ENCODE results near the gene TUBA3E.
"Not testable (repeated sequence)": the region's sequence is repeated elsewhere in the genome, so short reads cannot be mapped to it uniquely, and the experiment has no call there.

The TUBA3E gene

GRCh38 chr2:130198343-130198742, at the start of gene TUBA3E:
Gene TUBA3E (minus strand): TSS chr2:130198439. CDS start chr2:130198360, 79 bp downstream.
- no peak for DNase-seq

- no peak for DNase-seq
Observed at GRCh38 chr2:130246430-130246829, 48.2 kb upstream of the TUBA3E start.

GRCh38 chr2:130245976-130246375, 47.7 kb upstream of the TUBA3E start:
- no peak for DNase-seq

GRCh38 chr2:130243359-130243758, 45.1 kb upstream of the TUBA3E start:
- DNase-seq = no peak

GRCh38 chr2:130241041-130241707, 42.9 kb upstream of the TUBA3E start:
- no peak for DNase-seq

- DNase-seq = not testable (repeated sequence)
Observed at GRCh38 chr2:130239581-130239980, 41.3 kb upstream of the TUBA3E start.

GRCh38 chr2:130233066-130233465, 34.8 kb upstream of the TUBA3E start:
- DNase-seq = not testable (repeated sequence)

GRCh38 chr2:130231656-130232055, 33.4 kb upstream of the TUBA3E start:
- no peak for DNase-seq

GRCh38 chr2:130230907-130231306, 32.7 kb upstream of the TUBA3E start:
- not testable (repeated sequence) for DNase-seq

- not testable (repeated sequence) for DNase-seq
Observed at GRCh38 chr2:130230376-130230775, 32.1 kb upstream of the TUBA3E start.

GRCh38 chr2:130229161-130229510, 30.9 kb upstream of the TUBA3E start:
- peak; percentile 19 for DNase-seq

GRCh38 chr2:130228467-130229160, 30.4 kb upstream of the TUBA3E start:
- DNase-seq = not testable (repeated sequence)

- not testable (repeated sequence) for DNase-seq
Observed at GRCh38 chr2:130228005-130228404, 29.8 kb upstream of the TUBA3E start.

- not testable (repeated sequence) for DNase-seq
Observed at GRCh38 chr2:130222523-130222922, 24.3 kb upstream of the TUBA3E start.

- not testable (repeated sequence) for DNase-seq
Observed at GRCh38 chr2:130220505-130220904, 22.3 kb upstream of the TUBA3E start.

- DNase-seq = not testable (repeated sequence)
Observed at GRCh38 chr2:130219147-130219546, 20.9 kb upstream of the TUBA3E start.

- DNase-seq = not testable (repeated sequence)
Observed at GRCh38 chr2:130207051-130207450, 8.8 kb upstream of the TUBA3E start.

- not testable (repeated sequence) for DNase-seq
Observed at GRCh38 chr2:130203150-130203549, 4.9 kb upstream of the TUBA3E start.

GRCh38 chr2:130202518-130202917, 4.3 kb upstream of the TUBA3E start:
- peak; percentile 70 for DNase-seq

- not testable (repeated sequence) for DNase-seq
Observed at GRCh38 chr2:130196052-130196451, 2.2 kb downstream of the TUBA3E start.

GRCh38 chr2:130195089-130195635, 3.1 kb downstream of the TUBA3E start:
- DNase-seq = not testable (repeated sequence)

GRCh38 chr2:130193824-130194223, 4.4 kb downstream of the TUBA3E start:
- DNase-seq = not testable (repeated sequence)

GRCh38 chr2:130192451-130192850, 5.8 kb downstream of the TUBA3E start:
- DNase-seq = not testable (repeated sequence)

- DNase-seq = not testable (repeated sequence)
Observed at GRCh38 chr2:130191319-130191718, 6.9 kb downstream of the TUBA3E start.

All from hematopoietic multipotent progenitor cell treated with erythropoietin and hydrocortisone succinate and interleukin-3 and kit ligand, for 6 days (in vitro differentiated cells).